ENCODE data around the gene PRKCQ. TPM values are rescaled to one million over a fixed set of nuclear protein-coding genes. Genes with fewer than 3 reads are reported as not detected.

Gene PRKCQ
- total and polyA plus RNA-seq, 2 of the 4 experiments (the other 2 are of a cell fraction), result under 0.01 to 0.03 TPM

- TF ChIP-seq CHD1 (IDR thresholded peaks at IDR 0.05; ENCODE audit: low read depth, low read length) (no peak), MAZ (IDR thresholded peaks at IDR 0.05; ENCODE audit: borderline replicate concordance, low read depth, low read length) (no peak), RFX5 (IDR thresholded peaks at IDR 0.05; ENCODE audit: low read depth, low read length) (no peak), BHLHE40 (IDR thresholded peaks at IDR 0.05; ENCODE audit: low read depth, low read length) (no peak), RAD21 (IDR thresholded peaks at IDR 0.05; ENCODE audit: low read length) (no peak), FOS (IDR thresholded peaks at IDR 0.05; ENCODE audit: low read depth, low read length) (no peak), USF2 (IDR thresholded peaks at IDR 0.05; ENCODE audit: low read depth, low read length) (no peak), POLR2A (IDR thresholded peaks at IDR 0.05; ENCODE audit: low read depth, low read length) (no peak)
- no peak overlapping the region for H3K18ac ChIP-seq (ENCODE audit: low read depth, low read length)
- WGBS, 2 experiments (ENCODE audit: extremely low coverage in 2 of 2, insufficient read length in 1 of 2), result 56% methylated on average over 5 of the region's 11 CpGs; no CpG with 5 or more reads in 1 of the 2 experiments
- H3K4me3 ChIP-seq (ENCODE audit: insufficient read depth, low read depth, low read length), result no peak overlapping the region
- CTCF ChIA-PET, result no interaction called here
- H3K36me3 ChIP-seq (ENCODE audit: control insufficient read depth, insufficient read depth, low read length), result no peaks in the 10 kb centered on the region
- no peaks in the 10 kb centered on the region for H3K9me1 ChIP-seq (ENCODE audit: insufficient read depth, low read length)
- H2BK120ac ChIP-seq (ENCODE audit: low read depth, low read length), result no peak overlapping the region
- peaks cover 4% of the 10 kb centered on the region for H3K27me3 ChIP-seq (ENCODE audit: control insufficient read depth, insufficient read depth, low read length)
- H3K23ac ChIP-seq (ENCODE audit: low read depth, low read length), result no peak overlapping the region
- no peak overlapping the region for H2BK20ac ChIP-seq (ENCODE audit: low read depth, low read length)
- intact Hi-C loops (cut with micrococcal nuclease), result no loop called here
- DNase-seq (no peak), ATAC-seq (ENCODE audit: low read depth) (no peak)
- BruUV-seq (replicated peaks), result no TSS peak
- H3K4me1 ChIP-seq (ENCODE audit: control insufficient read depth, insufficient read depth, low read length), result no peaks in the 10 kb centered on the region
- no peak overlapping the region for H3K56ac ChIP-seq (ENCODE audit: extremely low read depth, insufficient read depth, low read length)
- no peaks in the 10 kb centered on the region for H3K9me3 ChIP-seq (ENCODE audit: control insufficient read depth, insufficient read depth, low read length)
- H2BK15ac ChIP-seq (ENCODE audit: low read depth, low read length), result no peak overlapping the region
- dilution Hi-C loops (cut with HindIII; ENCODE audit: low sequenced_read_pairs, unreplicated experiment), result no loop called here
- H2AK5ac ChIP-seq (ENCODE audit: low read depth, low read length), result no peak overlapping the region
- in situ Hi-C loops (cut with MboI; ENCODE audit: low sequenced_read_pairs), result no loop called here
- no peak overlapping the region for H4K8ac ChIP-seq (ENCODE audit: low read depth in 2 of 2, low read length in 2 of 2)
- H3K79me1 ChIP-seq (ENCODE audit: low read depth in 1 of 2, low read length in 2 of 2), result no peaks in the 10 kb centered on the region
- H4K20me1 ChIP-seq (ENCODE audit: insufficient read depth, low read length), result no peaks in the 10 kb centered on the region
- no peak overlapping the region for H3K27ac ChIP-seq (ENCODE audit: insufficient read depth, low read length)
- POLR2A ChIA-PET (ENCODE audit: unreplicated experiment), result no interaction called here
- H3K4me2 ChIP-seq (ENCODE audit: low read depth, low read length), result no peak overlapping the region
- no peak overlapping the region for H4K5ac ChIP-seq (ENCODE audit: low read depth, low read length)
- H2BK5ac ChIP-seq (ENCODE audit: low read depth, low read length, poor library complexity, severe bottlenecking), result no peak overlapping the region
- H3K4ac ChIP-seq (ENCODE audit: low read depth, low read length), result no peak overlapping the region
- H4K91ac ChIP-seq (ENCODE audit: insufficient read depth, low read depth, low read length), result no peak overlapping the region
- no peak overlapping the region for H3K14ac ChIP-seq (replicated peaks; ENCODE audit: low read depth, low read length)
- no peak overlapping the region for H2AK9ac ChIP-seq (replicated peaks; ENCODE audit: low read depth, low read length, poor library complexity)
- no peak overlapping the region for H2AFZ ChIP-seq (replicated peaks; ENCODE audit: low read length, poor library complexity)
- H3K9ac ChIP-seq (ENCODE audit: low read depth, low read length), result no peak overlapping the region
Observed at GRCh38 chr10:6570893-6571292, 9.2 kb downstream of the PRKCQ start.
